GM23338 (cell line): ENCODE results near the gene ORAI3. TPM values are rescaled to one million over a fixed set of nuclear protein-coding genes. Genes with fewer than 3 reads are reported as not detected.

ENCODE experiments used
- ATAC-seq: fragments of 200-7000 bp; cut with Tn5 transposase; 3 replicates; pipeline ENCODE4 v1.9.1; 2020
- DNase-seq: peaks from one replicate; pipeline ENCODE4 v3.0.0-alpha.2; 2015; ENCODE audit warnings: low spot score
- H2AFZ ChIP-seq: fragments of 200-600 bp; sonication (generic); 2 replicates; pipeline ENCODE4 v1.8.0; 2016; ENCODE audit warnings: antibody characterized with exemption, mild to moderate bottlenecking, moderate library complexity
- H3F3A ChIP-seq: fragments of 200-600 bp; sonication (generic); replicated peaks from 2 replicates; pipeline ENCODE4 v1.8.0; 2017; ENCODE audit warnings: antibody characterized with exemption, mixed run types, low read depth
- H3K27ac ChIP-seq: fragments of 200-600 bp; sonication (generic); 2 replicates; pipeline ENCODE4 v1.6.1; 2016; ENCODE audit warnings: low read depth
- H3K27me3 ChIP-seq: fragments of 200-600 bp; sonication (generic); 2 replicates; pipeline ENCODE4 v1.8.0; 2016; ENCODE audit warnings: mild to moderate bottlenecking, mixed run types, moderate library complexity; ENCODE audit not compliant: insufficient read depth
- H3K36me3 ChIP-seq: fragments of 200-600 bp; sonication (generic); 2 replicates; pipeline ENCODE4 v1.8.0; 2016; ENCODE audit warnings: mild to moderate bottlenecking; ENCODE audit not compliant: insufficient read depth
- H3K4me1 ChIP-seq: fragments of 200-600 bp; sonication (generic); 2 replicates; pipeline ENCODE4 v1.8.0; 2016; ENCODE audit warnings: mild to moderate bottlenecking, moderate library complexity; ENCODE audit not compliant: insufficient read depth
- H3K4me2 ChIP-seq: fragments of 200-600 bp; sonication (generic); 2 replicates; pipeline ENCODE4 v1.7.1; 2017; ENCODE audit warnings: mixed run types
- H3K4me3 ChIP-seq: fragments of 200-600 bp; sonication (generic); 2 replicates; pipeline ENCODE4 v1.6.1; 2016; ENCODE audit warnings: mixed run types
- H3K79me2 ChIP-seq: fragments of 200-600 bp; sonication (generic); replicated peaks from 2 replicates; pipeline ENCODE4 v1.8.0; 2017; ENCODE audit warnings: mild to moderate bottlenecking; ENCODE audit not compliant: insufficient read depth
- H3K9me2 ChIP-seq: fragments of 200-600 bp; sonication (generic); 2 replicates; pipeline ENCODE4 v1.8.0; 2017; ENCODE audit not compliant: insufficient read depth
- H4K20me1 ChIP-seq: fragments of 200-600 bp; sonication (generic); replicated peaks from 2 replicates; pipeline ENCODE4 v1.8.0; 2017; ENCODE audit warnings: mild to moderate bottlenecking; ENCODE audit not compliant: insufficient read depth
- H3K27ac Mint-ChIP-seq: 2 replicates; pipeline ENCODE4 v1.8.0; 2020; ENCODE audit warnings: inconsistent platforms, mild to moderate bottlenecking, moderate library complexity, mixed read lengths
- H3K27me3 Mint-ChIP-seq: 3 replicates; pipeline ENCODE4 v1.8.0; 2022; ENCODE audit warnings: low read depth, mild to moderate bottlenecking, moderate library complexity, mixed read lengths, inconsistent platforms; ENCODE audit not compliant: insufficient read depth, poor library complexity
- H3K36me3 Mint-ChIP-seq: 3 replicates; pipeline ENCODE4 v1.8.0; 2021; ENCODE audit warnings: low read depth, mild to moderate bottlenecking, inconsistent platforms, moderate library complexity, mixed read lengths
- H3K4me1 Mint-ChIP-seq: 3 replicates; pipeline ENCODE4 v1.8.0; 2020; ENCODE audit warnings: mild to moderate bottlenecking, inconsistent platforms, mixed read lengths
- H3K4me3 Mint-ChIP-seq: 3 replicates; pipeline ENCODE4 v1.8.0; 2021; ENCODE audit warnings: moderate library complexity, mild to moderate bottlenecking, inconsistent platforms, mixed read lengths
- H3K9me3 Mint-ChIP-seq: 3 replicates; pipeline ENCODE4 v1.8.0; 2020; ENCODE audit warnings: moderate library complexity, mild to moderate bottlenecking, inconsistent platforms, mixed read lengths
- CREB1 ChIP-seq: fragments of 250-450 bp; sonication (Bioruptor Pico); IDR thresholded peaks from 2 replicates; pipeline ENCODE4 v1.5.0; 2020; ENCODE audit warnings: low read depth, mild to moderate bottlenecking, moderate library complexity
- EZH2phosphoT487 ChIP-seq: fragments of 200-600 bp; sonication (generic); IDR thresholded peaks from one replicate; pipeline ENCODE4 v1.8.1; 2018; ENCODE audit warnings: antibody characterized with exemption; ENCODE audit not compliant: unreplicated experiment
- NANOG ChIP-seq: IDR thresholded peaks from 2 replicates; pipeline ENCODE4 v1.6.1; 2016; ENCODE audit warnings: antibody characterized with exemption, borderline replicate concordance
- POLR2AphosphoS5 ChIP-seq: IDR thresholded peaks from 2 replicates; pipeline ENCODE4 v1.6.1; 2016; ENCODE audit warnings: antibody characterized with exemption, low read depth
- STAT1 ChIP-seq: IDR thresholded peaks from one replicate; pipeline ENCODE4 v1.6.1; 2016; ENCODE audit warnings: antibody characterized with exemption; ENCODE audit not compliant: unreplicated experiment
- ZNF114 ChIP-seq: fragments of 250-450 bp; sonication (Bioruptor Pico); IDR thresholded peaks from 2 replicates; pipeline ENCODE4 v1.5.0; 2020; ENCODE audit warnings: mild to moderate bottlenecking, moderate library complexity
- ZNF331 ChIP-seq: fragments of 250-450 bp; sonication (Bioruptor Pico); IDR thresholded peaks from 2 replicates; pipeline ENCODE4 v1.5.0; 2020; ENCODE audit warnings: low read depth, mild to moderate bottlenecking, moderate library complexity
- polyA plus RNA-seq: library from polyadenylated mRNA; unstranded; fragments of >200 nt; fragmentation: Nextera tagmentation; extraction: Ambion mirVana; gene quantifications from 2 replicates; pipeline ENCODE4 v1.2.1, GENCODE V29; 2016
- total RNA-seq: library from RNA; depleted of rRNA; stranded (reverse); fragments of >200 nt; shearing (Covaris generic); gene quantifications from 2 replicates; pipeline ENCODE4 v1.2.3, GENCODE V29; 2014
- TF ChIP-seq, protein P1 (sequence below): fragments of 250-450 bp; sonication (Bioruptor Pico); IDR thresholded peaks from 2 replicates; pipeline ENCODE4 v1.5.0; 2020; ENCODE audit warnings: mild to moderate bottlenecking, moderate library complexity
- TF ChIP-seq, protein P2 (sequence below), 2 experiments: fragments of 200-600 bp in 1 of 2; sonication (generic) in 1 of 2; conservative IDR thresholded peaks; 2 replicates each; pipeline versions ENCODE4 v1.5.1 to v1.6.1; 2016 to 2017; ENCODE audit warnings: antibody characterized with exemption in 2 of 2, low read depth in 2 of 2, mild to moderate bottlenecking in 2 of 2, moderate library complexity in 1 of 2
- TF ChIP-seq, protein P3 (sequence below): IDR thresholded peaks from one replicate; pipeline ENCODE4 v1.6.1; 2018; ENCODE audit warnings: antibody characterized with exemption; ENCODE audit not compliant: unreplicated experiment

Gene ORAI3
- total and polyA plus RNA-seq, 2 experiments from 2014 or later = 6.9 to 15.9 TPM

DNA sequence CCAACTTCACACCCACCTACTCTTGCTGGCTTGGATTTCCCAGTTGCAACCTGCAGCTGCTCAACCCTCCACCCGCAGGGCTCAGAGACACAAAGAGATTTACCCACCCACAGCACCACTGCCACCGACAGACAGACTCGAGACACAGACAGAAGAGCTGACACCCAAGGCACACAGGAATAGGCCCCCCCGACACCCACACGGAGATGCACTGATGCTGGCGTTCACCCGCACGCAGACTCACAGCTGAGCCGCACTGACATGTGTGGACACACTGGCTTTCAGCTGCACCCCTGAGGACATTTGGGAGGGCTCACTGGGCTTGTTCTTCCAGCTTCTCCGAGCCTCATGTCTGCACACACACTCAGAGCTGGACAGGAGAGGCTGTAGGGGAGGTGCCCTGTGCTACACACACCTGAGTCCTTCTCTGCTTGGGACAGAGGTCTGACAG lies 53.4 kb downstream of the ORAI3 start (continued):
- TF ChIP-seq POLR2AphosphoS5 = no peak
- TF ChIP-seq CREB1 (CRISPR knock-in tag) = no peak
- TF ChIP-seq STAT1 = no peak
- TF ChIP-seq, protein P1, sequence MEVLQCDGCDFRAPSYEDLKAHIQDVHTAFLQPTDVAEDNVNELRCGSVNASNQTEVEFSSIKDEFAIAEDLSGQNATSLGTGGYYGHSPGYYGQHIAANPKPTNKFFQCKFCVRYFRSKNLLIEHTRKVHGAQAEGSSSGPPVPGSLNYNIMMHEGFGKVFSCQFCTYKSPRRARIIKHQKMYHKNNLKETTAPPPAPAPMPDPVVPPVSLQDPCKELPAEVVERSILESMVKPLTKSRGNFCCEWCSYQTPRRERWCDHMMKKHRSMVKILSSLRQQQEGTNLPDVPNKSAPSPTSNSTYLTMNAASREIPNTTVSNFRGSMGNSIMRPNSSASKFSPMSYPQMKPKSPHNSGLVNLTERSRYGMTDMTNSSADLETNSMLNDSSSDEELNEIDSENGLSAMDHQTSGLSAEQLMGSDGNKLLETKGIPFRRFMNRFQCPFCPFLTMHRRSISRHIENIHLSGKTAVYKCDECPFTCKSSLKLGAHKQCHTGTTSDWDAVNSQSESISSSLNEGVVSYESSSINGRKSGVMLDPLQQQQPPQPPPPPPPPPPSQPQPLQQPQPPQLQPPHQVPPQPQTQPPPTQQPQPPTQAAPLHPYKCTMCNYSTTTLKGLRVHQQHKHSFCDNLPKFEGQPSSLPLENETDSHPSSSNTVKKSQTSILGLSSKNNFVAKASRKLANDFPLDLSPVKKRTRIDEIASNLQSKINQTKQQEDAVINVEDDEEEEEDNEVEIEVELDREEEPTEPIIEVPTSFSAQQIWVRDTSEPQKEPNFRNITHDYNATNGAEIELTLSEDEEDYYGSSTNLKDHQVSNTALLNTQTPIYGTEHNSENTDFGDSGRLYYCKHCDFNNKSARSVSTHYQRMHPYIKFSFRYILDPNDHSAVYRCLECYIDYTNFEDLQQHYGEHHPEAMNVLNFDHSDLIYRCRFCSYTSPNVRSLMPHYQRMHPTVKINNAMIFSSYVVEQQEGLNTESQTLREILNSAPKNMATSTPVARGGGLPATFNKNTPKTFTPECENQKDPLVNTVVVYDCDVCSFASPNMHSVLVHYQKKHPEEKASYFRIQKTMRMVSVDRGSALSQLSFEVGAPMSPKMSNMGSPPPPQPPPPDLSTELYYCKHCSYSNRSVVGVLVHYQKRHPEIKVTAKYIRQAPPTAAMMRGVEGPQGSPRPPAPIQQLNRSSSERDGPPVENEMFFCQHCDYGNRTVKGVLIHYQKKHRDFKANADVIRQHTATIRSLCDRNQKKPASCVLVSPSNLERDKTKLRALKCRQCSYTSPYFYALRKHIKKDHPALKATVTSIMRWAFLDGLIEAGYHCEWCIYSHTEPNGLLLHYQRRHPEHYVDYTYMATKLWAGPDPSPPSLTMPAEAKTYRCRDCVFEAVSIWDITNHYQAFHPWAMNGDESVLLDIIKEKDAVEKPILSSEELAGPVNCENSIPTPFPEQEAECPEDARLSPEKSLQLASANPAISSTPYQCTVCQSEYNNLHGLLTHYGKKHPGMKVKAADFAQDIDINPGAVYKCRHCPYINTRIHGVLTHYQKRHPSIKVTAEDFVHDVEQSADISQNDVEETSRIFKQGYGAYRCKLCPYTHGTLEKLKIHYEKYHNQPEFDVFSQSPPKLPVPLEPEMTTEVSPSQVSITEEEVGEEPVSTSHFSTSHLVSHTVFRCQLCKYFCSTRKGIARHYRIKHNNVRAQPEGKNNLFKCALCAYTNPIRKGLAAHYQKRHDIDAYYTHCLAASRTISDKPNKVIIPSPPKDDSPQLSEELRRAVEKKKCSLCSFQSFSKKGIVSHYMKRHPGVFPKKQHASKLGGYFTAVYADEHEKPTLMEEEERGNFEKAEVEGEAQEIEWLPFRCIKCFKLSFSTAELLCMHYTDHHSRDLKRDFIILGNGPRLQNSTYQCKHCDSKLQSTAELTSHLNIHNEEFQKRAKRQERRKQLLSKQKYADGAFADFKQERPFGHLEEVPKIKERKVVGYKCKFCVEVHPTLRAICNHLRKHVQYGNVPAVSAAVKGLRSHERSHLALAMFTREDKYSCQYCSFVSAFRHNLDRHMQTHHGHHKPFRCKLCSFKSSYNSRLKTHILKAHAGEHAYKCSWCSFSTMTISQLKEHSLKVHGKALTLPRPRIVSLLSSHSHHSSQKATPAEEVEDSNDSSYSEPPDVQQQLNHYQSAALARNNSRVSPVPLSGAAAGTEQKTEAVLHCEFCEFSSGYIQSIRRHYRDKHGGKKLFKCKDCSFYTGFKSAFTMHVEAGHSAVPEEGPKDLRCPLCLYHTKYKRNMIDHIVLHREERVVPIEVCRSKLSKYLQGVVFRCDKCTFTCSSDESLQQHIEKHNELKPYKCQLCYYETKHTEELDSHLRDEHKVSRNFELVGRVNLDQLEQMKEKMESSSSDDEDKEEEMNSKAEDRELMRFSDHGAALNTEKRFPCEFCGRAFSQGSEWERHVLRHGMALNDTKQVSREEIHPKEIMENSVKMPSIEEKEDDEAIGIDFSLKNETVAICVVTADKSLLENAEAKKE (CRISPR knock-in tag) = no peak

DNA sequence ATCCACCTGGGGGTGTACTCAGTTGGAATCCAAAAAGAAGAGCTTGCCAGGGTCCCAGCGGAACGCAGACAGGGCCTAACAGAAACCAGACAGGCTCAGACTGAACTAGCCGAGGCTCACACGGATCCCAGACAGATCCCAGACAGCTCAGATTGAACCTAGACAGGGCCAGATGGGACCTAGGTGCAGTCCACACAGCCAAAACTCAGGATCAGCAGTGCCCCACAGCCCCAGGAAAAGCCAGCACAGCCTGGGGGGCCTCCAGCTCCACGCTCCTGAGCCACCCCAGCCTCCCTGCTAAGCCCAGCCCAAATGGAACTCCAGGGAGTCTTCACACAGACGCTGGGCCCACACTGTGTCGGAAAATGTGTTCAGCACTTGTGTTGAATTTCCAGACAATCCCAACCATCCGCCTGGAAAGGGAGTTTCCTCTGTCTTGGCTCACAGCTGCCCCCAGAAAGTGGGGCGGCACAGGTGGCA lies 54.0 kb downstream of the ORAI3 start:
- Histone ChIP-seq H4K20me1 (0 out of 2 replicates have a peak, but pooled peaks cover 5% of the 10 kb centered on the region), H3F3A (peaks cover 2% of the 10 kb centered on the region; the same call in 1 of the 2 replicates), H3K4me1 (peaks cover 5% of the 10 kb centered on the region; the same call in 1 of the 2 replicates), H3K79me2 (peaks cover 5% of the 10 kb centered on the region), H3K4me2 (no peak overlapping the region), H3K27ac (no peak overlapping the region), H3K36me3 (no peaks in the 10 kb centered on the region; the same call in 1 of the 2 replicates), H3K9me2 (no peaks in the 10 kb centered on the region), H3K27me3 (no peaks in the 10 kb centered on the region), H3K4me3 (no peak overlapping the region), H2AFZ (no peak overlapping the region)
- H3K27me3 Mint-ChIP-seq = peaks cover 23% of the 10 kb centered on the region
- H3K9me3 Mint-ChIP-seq = no peaks in the 10 kb centered on the region
- no peak for ATAC-seq
- no peaks in the 10 kb centered on the region; the same call in 2 of the 3 replicates for H3K36me3 Mint-ChIP-seq
- H3K27ac Mint-ChIP-seq = no peak overlapping the region
- H3K4me3 Mint-ChIP-seq = no peak overlapping the region
- DNase-seq = no peak
- H3K4me1 Mint-ChIP-seq = peaks cover 13% of the 10 kb centered on the region
- TF ChIP-seq ZNF114 (CRISPR knock-in tag) (no peak), STAT1 (no peak), EZH2phosphoT487 (no peak), ZNF331 (no peak), NANOG (no peak), POLR2AphosphoS5 (no peak)
- TF ChIP-seq, protein P2, sequence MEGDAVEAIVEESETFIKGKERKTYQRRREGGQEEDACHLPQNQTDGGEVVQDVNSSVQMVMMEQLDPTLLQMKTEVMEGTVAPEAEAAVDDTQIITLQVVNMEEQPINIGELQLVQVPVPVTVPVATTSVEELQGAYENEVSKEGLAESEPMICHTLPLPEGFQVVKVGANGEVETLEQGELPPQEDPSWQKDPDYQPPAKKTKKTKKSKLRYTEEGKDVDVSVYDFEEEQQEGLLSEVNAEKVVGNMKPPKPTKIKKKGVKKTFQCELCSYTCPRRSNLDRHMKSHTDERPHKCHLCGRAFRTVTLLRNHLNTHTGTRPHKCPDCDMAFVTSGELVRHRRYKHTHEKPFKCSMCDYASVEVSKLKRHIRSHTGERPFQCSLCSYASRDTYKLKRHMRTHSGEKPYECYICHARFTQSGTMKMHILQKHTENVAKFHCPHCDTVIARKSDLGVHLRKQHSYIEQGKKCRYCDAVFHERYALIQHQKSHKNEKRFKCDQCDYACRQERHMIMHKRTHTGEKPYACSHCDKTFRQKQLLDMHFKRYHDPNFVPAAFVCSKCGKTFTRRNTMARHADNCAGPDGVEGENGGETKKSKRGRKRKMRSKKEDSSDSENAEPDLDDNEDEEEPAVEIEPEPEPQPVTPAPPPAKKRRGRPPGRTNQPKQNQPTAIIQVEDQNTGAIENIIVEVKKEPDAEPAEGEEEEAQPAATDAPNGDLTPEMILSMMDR (conservative IDR thresholded peaks at IDR 0.05; ENCODE audit: low read depth in 2 of 2) = no peak
- TF ChIP-seq, protein P3, sequence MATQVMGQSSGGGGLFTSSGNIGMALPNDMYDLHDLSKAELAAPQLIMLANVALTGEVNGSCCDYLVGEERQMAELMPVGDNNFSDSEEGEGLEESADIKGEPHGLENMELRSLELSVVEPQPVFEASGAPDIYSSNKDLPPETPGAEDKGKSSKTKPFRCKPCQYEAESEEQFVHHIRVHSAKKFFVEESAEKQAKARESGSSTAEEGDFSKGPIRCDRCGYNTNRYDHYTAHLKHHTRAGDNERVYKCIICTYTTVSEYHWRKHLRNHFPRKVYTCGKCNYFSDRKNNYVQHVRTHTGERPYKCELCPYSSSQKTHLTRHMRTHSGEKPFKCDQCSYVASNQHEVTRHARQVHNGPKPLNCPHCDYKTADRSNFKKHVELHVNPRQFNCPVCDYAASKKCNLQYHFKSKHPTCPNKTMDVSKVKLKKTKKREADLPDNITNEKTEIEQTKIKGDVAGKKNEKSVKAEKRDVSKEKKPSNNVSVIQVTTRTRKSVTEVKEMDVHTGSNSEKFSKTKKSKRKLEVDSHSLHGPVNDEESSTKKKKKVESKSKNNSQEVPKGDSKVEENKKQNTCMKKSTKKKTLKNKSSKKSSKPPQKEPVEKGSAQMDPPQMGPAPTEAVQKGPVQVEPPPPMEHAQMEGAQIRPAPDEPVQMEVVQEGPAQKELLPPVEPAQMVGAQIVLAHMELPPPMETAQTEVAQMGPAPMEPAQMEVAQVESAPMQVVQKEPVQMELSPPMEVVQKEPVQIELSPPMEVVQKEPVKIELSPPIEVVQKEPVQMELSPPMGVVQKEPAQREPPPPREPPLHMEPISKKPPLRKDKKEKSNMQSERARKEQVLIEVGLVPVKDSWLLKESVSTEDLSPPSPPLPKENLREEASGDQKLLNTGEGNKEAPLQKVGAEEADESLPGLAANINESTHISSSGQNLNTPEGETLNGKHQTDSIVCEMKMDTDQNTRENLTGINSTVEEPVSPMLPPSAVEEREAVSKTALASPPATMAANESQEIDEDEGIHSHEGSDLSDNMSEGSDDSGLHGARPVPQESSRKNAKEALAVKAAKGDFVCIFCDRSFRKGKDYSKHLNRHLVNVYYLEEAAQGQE = no peak
